NCI-H748 (cell line): ENCODE measurements around the gene EMD.
"Not testable (repeated sequence)": the region's sequence is repeated elsewhere in the genome, so short reads cannot be mapped to it uniquely, and the experiment has no call there.

ENCODE experiments used
- DNase-seq: peaks from one replicate; lab custom pipeline; 2025; ENCODE audit not compliant: unreplicated experiment; lab: John Stamatoyannopoulos, UW

Gene EMD

DNA sequence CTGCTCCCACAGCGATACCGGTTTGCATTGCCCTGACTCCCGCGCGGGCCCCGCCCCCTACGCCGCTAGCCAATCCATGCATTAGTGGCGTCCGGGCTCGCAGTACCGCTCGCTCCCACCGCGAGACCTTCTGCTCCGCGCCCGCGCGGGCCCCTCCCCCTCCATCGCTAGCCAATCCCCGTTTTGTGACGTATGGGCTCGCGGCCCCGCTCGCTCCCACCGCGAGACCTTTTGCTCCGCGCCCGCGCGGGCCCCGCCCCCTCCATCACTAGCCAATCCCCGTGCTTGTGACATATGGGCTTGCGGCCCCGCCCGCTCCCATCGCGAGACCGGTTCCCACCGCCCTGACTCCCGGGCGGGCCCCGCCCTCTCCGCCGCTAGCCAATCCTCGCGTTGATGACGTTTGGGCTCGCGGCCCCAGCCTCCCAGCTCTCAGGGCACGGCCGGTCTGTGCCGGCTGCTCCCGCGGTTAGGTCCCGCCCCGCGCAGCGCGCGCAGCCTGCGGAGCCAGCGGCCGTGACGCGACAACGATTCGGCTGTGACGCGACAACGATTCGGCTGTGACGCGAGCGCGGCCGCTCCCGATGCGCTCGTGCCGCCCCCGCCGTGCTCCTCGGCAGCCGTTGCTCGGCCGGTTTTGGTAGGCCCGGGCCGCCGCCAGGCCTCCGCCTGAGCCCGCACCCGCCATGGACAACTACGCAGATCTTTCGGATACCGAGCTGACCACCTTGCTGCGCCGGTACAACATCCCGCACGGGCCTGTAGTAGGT is at the start of gene EMD:
Gene EMD, plus strand, starts transcription at position 497 of the 770 bp plus-strand sequence. Its CDS starts 190 bp downstream, at position 687.
- peak; percentile 100 for DNase-seq

- no peak for DNase-seq
Measured at GRCh38 chrX:154332561-154332960, 46.5 kb upstream of the EMD start.

GRCh38 chrX:154333116-154333515 is 46.0 kb upstream of the EMD start:
- DNase-seq, result no peak

DNA sequence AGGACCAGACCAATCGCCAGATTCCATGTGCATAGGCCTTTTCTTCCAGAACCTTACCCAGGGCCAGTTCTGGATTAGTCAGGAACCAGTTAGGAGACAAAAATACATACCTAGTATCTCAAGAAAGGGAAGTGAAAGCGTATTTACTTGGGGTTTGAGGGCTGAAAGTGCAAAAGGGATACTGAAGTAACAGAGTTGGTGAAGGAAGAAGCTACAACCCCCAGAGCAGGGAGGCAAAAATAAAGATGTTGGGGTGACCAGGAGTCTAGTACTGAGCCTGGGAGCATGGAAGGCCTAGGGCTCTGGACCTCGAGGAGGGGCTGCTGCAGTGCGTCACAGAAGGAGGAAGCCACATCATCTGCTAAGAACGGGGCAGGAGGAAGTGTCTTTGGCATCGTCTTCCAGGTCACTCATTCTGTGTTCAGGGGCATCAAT is 45.2 kb upstream of the EMD start:
- DNase-seq, result no peak

DNA sequence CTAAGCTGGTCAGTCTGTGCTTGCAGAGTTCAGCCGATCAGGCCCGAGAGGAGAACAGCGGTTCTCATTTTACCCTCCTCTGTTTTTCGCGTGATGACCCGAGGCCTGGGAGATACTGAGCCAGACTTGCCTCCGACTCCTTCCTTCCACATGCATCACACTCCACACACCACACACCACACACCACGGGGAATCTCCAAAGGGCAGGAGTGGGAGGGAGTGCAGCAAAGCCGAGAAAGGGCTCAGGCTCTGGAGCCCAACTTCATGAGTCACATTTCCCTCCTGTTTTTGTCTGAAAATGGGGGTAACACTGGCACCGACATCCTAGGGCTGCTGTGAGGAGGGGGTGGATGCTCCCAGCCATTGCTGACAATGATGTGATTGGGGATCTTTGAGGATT is 44.6 kb upstream of the EMD start:
- no peak for DNase-seq

- DNase-seq, result not testable (repeated sequence)
Measured at GRCh38 chrX:154341399-154342298, 37.4 kb upstream of the EMD start.

GRCh38 chrX:154343063-154343462 is 36.0 kb upstream of the EMD start:
- DNase-seq, result not testable (repeated sequence)

DNA sequence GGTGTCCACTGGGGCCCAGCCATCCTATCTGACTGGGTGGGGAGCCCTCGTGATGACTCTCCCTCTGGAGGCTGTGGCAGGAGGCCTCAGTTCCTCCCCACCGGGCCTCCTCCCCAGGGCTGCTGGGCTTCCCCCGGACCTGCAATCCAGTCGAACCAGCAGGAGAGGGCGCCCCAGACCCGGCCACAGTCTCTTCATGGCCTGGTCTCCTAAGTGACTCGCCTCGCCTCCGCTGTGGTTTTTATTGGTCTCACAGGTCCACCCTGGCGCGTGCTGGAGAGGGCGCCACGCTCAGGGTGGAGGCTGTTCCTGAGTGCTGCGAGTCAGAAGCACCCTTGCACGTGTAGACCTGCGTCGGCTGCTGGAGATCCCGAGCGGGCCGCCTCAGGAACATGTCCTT is 35.5 kb upstream of the EMD start:
- not testable (repeated sequence) for DNase-seq

DNA sequence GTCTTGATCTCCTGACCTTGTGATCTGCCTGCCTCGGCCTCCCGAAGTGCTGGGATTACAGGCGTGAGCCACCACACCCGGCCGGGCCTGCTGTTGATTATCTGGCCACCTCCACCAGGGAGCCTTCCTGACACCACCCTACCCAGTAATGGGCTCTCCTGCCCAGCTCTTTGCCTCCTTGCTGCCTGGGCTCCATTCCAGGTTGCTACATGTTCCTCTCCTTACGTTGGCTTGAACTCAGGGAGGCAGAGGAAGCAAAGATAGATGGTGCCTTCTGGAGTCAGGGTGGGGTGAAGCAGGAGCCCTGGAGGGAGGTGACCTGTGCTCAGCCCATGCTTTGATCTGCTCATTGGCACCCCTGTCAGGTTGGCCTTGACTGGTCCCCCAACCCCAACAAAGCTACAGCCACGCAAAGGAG is 31.0 kb upstream of the EMD start:
- no peak for DNase-seq

DNA sequence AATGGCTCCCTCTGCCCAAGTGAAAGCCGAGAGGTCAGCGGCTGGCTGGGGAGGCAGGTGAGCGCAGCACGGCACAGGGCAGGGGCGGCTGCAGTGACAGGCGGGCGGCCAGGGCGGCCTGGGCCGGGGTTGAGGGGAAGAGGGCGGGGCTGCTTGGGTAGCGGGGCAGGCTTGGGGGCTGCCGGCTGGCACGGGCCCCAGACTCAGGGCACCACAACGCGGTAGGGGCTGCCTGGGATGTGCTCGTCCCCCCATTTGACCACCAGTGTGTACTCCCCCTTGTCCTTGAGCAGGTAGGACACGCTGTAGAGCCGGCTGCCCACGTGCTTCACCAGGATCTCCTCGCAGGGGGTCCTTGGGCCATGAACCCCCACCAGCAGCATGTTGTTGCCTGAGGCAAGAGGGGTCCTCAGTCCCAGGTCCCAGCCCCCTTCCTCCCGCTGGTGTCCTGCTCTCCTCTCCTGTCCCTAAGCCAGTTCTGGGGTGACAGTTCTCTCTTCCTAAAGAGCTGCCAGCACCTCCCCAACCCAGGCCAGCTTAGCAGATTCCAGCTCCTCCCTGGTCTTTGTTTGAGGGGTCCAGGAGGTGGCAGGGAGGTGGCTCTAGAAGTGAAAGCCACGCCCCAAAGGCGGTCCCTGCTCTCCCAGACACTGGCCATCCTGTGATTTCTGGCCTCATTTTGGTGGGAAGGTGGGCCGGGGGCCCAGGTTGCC is 30.3 kb upstream of the EMD start:
- DNase-seq, result no peak

GRCh38 chrX:154349359-154349935 is 29.6 kb upstream of the EMD start:
- DNase-seq, result no peak

GRCh38 chrX:154349979-154350378 is 29.1 kb upstream of the EMD start:
- no peak for DNase-seq

- no peak for DNase-seq
Measured at GRCh38 chrX:154350429-154351182, 28.5 kb upstream of the EMD start.

DNA sequence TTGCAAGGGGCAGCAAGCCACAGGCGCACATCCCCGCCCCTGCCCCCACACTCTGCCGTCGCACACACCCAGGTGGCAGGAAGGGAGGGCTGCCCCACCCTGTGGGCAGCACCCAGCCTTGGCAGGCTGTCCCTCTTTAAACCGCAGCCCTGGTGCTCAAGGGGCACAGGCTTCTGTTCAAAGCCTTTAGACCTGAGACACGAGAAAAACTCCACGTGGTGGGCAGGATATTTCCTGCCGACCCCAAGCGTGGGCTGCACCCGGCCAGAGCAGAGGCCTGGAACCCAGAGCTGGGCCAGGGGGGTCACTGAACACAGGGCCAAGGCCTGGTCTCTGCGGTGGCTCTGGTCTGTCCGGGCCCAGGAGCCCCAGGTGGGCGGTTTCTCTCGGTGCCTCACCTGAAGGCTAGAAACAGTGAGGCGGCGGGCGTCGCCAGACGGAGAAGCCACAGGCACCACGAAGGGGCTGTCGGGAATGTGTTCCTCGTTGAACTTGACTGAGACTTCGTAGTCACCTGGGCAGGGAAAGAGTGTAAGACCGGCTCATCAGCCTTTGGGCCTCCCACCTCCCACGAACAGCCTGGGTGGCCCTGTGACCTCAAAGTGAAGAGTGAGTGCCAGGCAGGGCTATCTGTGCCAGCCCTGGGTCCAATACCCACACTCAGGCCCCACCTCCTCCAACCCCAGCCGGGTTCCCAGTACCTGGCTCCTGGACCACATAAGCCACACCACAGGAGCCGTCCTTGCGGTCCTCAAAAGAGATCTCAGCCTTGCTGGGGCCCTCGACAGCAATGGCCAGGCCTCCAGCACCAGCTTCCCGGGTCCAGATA is 27.7 kb upstream of the EMD start:
- DNase-seq, result no peak

- no peak for DNase-seq
Measured at GRCh38 chrX:154352012-154352401, 27.1 kb upstream of the EMD start.

DNA sequence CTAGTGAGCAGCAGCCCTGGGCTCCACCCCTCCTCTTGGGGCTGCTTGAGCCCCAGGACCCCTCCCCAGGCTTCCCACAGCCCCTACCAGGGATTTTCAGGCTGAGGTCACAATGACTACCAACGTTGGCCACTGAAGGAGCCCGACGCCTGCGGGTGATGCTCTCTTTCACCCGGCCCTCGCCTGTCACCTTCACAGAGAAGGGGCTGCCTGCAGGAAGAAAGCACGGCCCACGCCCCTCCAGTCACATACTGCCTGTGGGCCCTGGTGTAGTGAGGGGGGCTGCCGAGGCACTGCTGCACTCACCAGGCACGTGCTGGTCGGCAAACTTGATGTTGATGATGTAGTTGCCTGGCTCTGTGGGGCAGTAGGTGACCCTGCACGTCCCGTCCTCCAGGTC is 26.6 kb upstream of the EMD start:
- DNase-seq, result no peak

DNA sequence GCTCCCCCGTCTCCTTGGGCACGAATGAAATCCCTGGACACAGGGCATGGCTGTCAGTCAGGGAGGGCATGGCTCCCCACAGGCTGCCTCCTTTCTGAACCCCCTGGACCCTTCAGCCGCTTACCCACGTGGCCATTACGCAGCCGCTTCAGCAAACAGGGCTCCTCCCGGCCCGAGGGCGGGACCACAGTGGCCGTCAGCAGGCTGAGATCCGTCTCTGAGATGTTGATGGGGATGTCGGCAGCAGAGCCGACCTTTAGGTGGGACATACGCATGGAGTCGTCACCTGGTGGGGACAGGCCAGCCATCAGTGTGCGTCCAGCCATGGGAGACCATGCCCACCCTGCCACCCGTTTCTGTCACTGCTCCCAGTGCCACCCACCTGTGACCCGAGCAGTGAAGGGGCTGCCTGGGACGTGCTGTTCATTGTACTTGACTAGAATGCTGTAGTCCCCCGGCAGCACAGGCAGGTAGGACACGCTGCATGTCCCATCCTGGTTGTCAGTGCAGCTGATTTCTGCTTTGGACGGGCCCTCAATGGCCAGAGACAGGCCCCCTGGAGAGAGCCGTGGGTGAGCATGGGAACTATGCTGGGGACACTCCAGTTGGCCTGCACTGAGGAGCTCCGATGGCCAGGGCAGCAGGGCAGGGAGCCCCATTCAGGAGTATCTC is 25.8 kb upstream of the EMD start:
- DNase-seq, result no peak

DNA sequence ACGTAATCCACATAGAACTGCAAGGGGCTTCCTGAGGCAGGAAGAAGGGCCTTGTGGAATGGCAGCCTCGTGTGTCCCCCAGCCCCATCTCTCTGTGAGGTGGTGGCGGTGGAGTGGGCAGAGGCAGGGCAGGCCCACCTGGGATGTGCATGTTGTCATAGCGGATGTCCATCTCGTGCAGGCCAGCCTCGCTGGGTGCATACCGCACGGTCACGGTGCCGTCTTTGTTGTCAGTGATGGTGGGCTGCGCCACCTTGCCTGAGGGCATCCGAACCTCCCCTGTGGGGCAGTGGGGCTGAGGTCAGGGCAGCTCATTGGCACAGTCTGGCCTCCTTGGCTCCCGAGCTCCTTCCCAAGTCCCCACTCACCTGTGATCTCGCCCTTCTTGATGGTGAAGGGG is 25.1 kb upstream of the EMD start:
- DNase-seq, result no peak

GRCh38 chrX:154354516-154354915 is 24.6 kb upstream of the EMD start:
- no peak for DNase-seq
